Panc1 (cell line): ENCODE data around the gene KCNQ1. TPM values are rescaled to one million over a fixed set of nuclear protein-coding genes. Genes with fewer than 3 reads are reported as not detected.

ENCODE experiments used
- ATAC-seq: fragments of 200-7000 bp; cut with Tn5 transposase; 2 replicates; pipeline ENCODE4 v1.9.1; 2020; ENCODE audit warnings: mild to moderate bottlenecking, moderate library complexity
- BruUV-seq: library from RNA; stranded (reverse); fragments of 400-500 nt; replicated peaks from 2 replicates; lab custom pipeline; 2021; lab: Mats Ljungman, UMichigan
- CTCF ChIA-PET: fragments of 300-600 bp; sonication (Branson Sonifier 250); formaldehyde crosslinking; loops from one replicate; lab custom pipeline; 2022; ENCODE audit warnings: antibody characterized with exemption; lab: Charles Lee
- POLR2A ChIA-PET: fragments of 300-600 bp; sonication (Branson Sonifier 250); formaldehyde crosslinking; loops from one replicate; lab custom pipeline; 2022; ENCODE audit warnings: antibody characterized with exemption; lab: Charles Lee
- DNase-seq: peaks from one replicate; pipeline ENCODE4 v3.0.0-alpha.2; 2010; ENCODE audit warnings: low read depth, low spot score
- H3K27ac ChIP-seq: 2 replicates; pipeline ENCODE4 v1.5.1; 2011; ENCODE audit warnings: mild to moderate bottlenecking, low read length, inconsistent platforms
- H3K27me3 ChIP-seq: fragments of 200-500 bp; sonication (Bioruptor generic); 2 replicates; pipeline ENCODE4 v1.6.0; 2014; ENCODE audit warnings: low read length, inconsistent platforms; ENCODE audit not compliant: control insufficient read depth, insufficient read depth
- H3K36me3 ChIP-seq: fragments of 200-500 bp; sonication (Bioruptor generic); 2 replicates; pipeline ENCODE4 v1.5.1; 2014; ENCODE audit warnings: inconsistent platforms, mild to moderate bottlenecking, low read length, moderate library complexity; ENCODE audit not compliant: control insufficient read depth, insufficient read depth
- H3K4me1 ChIP-seq: 2 replicates; pipeline ENCODE4 v1.5.1; 2011; ENCODE audit warnings: inconsistent platforms, mild to moderate bottlenecking, low read length, moderate library complexity; ENCODE audit not compliant: control insufficient read depth, insufficient read depth
- H3K4me3 ChIP-seq, 2 experiments: 2 replicates each; pipeline ENCODE4 v1.5.1; 2011 to 2012; ENCODE audit warnings: low read depth in 2 of 2, low read length in 2 of 2, mild to moderate bottlenecking in 2 of 2, inconsistent platforms in 1 of 2, moderate library complexity in 1 of 2
- H3K9me3 ChIP-seq: fragments of 200-500 bp; sonication (Bioruptor generic); 2 replicates; pipeline ENCODE4 v1.5.1; 2014; ENCODE audit warnings: low read depth, mild to moderate bottlenecking, inconsistent platforms, low read length, moderate library complexity; ENCODE audit not compliant: control insufficient read depth, insufficient read depth
- POLR2AphosphoS5 ChIP-seq: IDR thresholded peaks from 2 replicates; pipeline ENCODE4 v1.6.1; 2012; ENCODE audit warnings: mild to moderate bottlenecking, low read depth, low read length, moderate library complexity
- REST ChIP-seq, 2 experiments: IDR thresholded peaks; 2 replicates each; pipeline ENCODE4 v1.6.1; 2011 to 2012; ENCODE audit warnings: low read depth in 2 of 2, control low read depth in 1 of 2, low read length in 1 of 2, mild to moderate bottlenecking in 1 of 2, moderate library complexity in 1 of 2; ENCODE audit not compliant: insufficient read depth in 1 of 2
- SIN3A ChIP-seq: IDR thresholded peaks from 2 replicates; pipeline ENCODE4 v1.6.1; 2012; ENCODE audit warnings: low read depth, mild to moderate bottlenecking, low read length, moderate library complexity, borderline replicate concordance; ENCODE audit not compliant: insufficient read depth
- TCF7L2 ChIP-seq: IDR thresholded peaks from 2 replicates; pipeline ENCODE4 v1.6.1; 2011; ENCODE audit warnings: mild to moderate bottlenecking, low read depth, low read length, inconsistent platforms
- in situ Hi-C: cut with HindIII; loops from 2 replicates; pipeline ENCODE4 v1.10.0; 2016; ENCODE audit warnings: low sequenced_read_pairs, low pct_unique_long_range_greater_than_20kb
- intact Hi-C: fragments of 100-400 bp; cut with micrococcal nuclease; formaldehyde crosslinking; loops from one replicate; pipeline ENCODE4 v1.10.0; 2022; ENCODE audit not compliant: unreplicated experiment
- total RNA-seq: library from RNA; stranded (reverse); gene quantifications from one replicate; pipeline ENCODE4 v1.2.1, GENCODE V29; 2021; ENCODE audit not compliant: unreplicated experiment
- TF ChIP-seq, protein P1 (sequence below): fragments of 450-650 bp; IDR thresholded peaks from 2 replicates; pipeline ENCODE4 v1.5.1; 2017; ENCODE audit warnings: mild to moderate bottlenecking

KCNQ1 gene
- total RNA-seq, 1 experiment from 2014 or later = 1.0 TPM

DNA sequence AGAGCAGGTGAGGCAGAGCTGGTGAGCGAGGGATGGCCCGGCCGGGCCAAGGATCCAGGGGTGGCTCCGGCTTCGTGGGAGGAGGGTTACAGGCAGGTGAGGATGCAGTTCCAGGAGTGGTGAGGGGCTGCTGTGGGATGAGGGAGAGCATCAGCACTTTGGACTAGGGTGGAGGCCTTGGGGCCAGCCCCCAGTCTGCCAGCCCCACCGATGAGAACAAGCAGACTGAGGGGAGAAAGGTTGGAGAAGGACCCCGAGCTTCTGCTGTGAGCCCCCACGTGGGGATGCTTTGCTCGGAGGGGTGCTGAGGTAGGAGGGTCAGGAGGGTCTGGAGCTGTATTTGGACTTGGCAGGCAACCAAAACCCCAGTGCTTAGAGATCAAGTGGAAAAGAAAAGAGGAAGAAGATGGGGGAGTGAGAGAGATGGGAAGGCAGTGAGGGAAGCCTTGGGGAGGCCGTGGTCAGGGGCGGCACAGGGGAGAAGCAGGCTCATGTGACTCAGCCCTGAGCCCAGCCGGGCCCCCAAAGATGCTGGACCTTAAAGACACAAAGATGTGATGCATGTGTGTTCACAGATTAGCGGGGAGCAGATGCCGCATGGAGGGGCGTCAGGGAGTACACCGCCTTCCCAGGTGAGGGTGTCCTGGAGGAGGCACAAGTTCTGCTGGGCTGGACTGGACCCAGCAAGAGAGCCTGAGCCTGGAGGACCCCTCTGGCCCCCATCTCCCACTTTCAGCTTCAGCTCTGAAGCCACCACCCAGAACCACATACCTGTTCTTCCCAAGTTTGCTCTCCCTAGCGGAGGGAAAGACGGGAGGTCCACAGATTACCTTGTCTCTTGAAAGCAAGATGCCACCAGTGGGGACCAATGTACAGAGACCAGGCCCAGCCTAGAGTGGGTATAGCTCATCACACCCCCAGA is 349.5 kb downstream of the KCNQ1 start:
- in situ Hi-C loops (no loop called here), intact Hi-C loops (no loop called here)
- Histone ChIP-seq H3K27ac (no peak overlapping the region), H3K27me3 (no peaks in the 10 kb centered on the region), H3K4me1 (no peaks in the 10 kb centered on the region), H3K4me3 (no peak overlapping the region), H3K36me3 (no peaks in the 10 kb centered on the region), H3K9me3 (no peaks in the 10 kb centered on the region)
- POLR2A ChIA-PET = no interaction called here
- TF ChIP-seq, protein P1, sequence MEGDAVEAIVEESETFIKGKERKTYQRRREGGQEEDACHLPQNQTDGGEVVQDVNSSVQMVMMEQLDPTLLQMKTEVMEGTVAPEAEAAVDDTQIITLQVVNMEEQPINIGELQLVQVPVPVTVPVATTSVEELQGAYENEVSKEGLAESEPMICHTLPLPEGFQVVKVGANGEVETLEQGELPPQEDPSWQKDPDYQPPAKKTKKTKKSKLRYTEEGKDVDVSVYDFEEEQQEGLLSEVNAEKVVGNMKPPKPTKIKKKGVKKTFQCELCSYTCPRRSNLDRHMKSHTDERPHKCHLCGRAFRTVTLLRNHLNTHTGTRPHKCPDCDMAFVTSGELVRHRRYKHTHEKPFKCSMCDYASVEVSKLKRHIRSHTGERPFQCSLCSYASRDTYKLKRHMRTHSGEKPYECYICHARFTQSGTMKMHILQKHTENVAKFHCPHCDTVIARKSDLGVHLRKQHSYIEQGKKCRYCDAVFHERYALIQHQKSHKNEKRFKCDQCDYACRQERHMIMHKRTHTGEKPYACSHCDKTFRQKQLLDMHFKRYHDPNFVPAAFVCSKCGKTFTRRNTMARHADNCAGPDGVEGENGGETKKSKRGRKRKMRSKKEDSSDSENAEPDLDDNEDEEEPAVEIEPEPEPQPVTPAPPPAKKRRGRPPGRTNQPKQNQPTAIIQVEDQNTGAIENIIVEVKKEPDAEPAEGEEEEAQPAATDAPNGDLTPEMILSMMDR = no peak
- TF ChIP-seq SIN3A (no peak), REST (IDR thresholded peaks at IDR 0.05; ENCODE audit: insufficient read depth in 1 of 2, low read depth in 2 of 2, low read length in 1 of 2) (no peak), POLR2AphosphoS5 (no peak), TCF7L2 (no peak)
- no peak for DNase-seq
- ATAC-seq = no peak
- CTCF ChIA-PET = no interaction called here
- no TSS peak for BruUV-seq

DNA sequence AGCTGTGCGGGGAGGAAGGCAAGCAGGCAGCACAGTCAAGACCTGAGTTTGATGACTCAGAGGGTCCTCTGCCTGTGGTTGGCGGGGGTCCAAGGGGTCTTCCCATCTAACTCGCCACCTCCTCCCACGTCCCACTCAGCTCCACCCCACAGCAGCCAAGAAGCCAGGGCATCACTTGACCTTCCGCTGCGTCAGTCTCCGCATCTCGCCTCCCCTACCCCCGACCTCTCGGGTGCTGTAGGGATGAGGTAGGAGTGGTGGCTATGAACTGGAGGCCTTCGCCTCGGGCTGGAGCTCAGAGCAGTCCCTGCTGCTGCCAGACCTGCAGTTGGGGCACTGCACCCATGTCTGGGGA is 350.1 kb downstream of the KCNQ1 start:
- no peak overlapping the region for H3K27ac ChIP-seq
- no peaks in the 10 kb centered on the region for H3K36me3 ChIP-seq
- no peak overlapping the region for H3K4me3 ChIP-seq
- H3K9me3 ChIP-seq = no peaks in the 10 kb centered on the region
- DNase-seq = no peak
- peak; percentile 22; the same call in 1 of the 2 replicates for ATAC-seq
- no peaks in the 10 kb centered on the region for H3K27me3 ChIP-seq
- no peaks in the 10 kb centered on the region for H3K4me1 ChIP-seq
- in situ Hi-C loops = no loop called here
- TF ChIP-seq SIN3A (no peak), POLR2AphosphoS5 (no peak), TCF7L2 (no peak), REST (IDR thresholded peaks at IDR 0.05; ENCODE audit: insufficient read depth in 1 of 2, low read depth in 2 of 2, low read length in 1 of 2) (no peak)
- TF ChIP-seq, protein P1 = no peak
- ChIA-PET CTCF (no interaction called here), POLR2A (no interaction called here)
- intact Hi-C loops = no loop called here
- BruUV-seq = no TSS peak
